Activated CD8-positive, alpha-beta memory T cell treated with anti-CD3 and anti-CD28 coated beads, Interleukin-2, amount 50 U/mL, for 4 hours (primary cell): ENCODE results near the gene VWA2.

Experiments used
- DNase-seq: peaks from one replicate; pipeline ENCODE4 v3.0.0-alpha.2; 2020

Gene VWA2

GRCh38 chr10:114301951-114302710 is 63.1 kb downstream of the VWA2 start:
- no peak for DNase-seq

- no peak for DNase-seq
Observed at GRCh38 chr10:114303556-114303955, 64.5 kb downstream of the VWA2 start.

- peak; percentile 69 for DNase-seq
Observed at GRCh38 chr10:114304017-114304570, 65.0 kb downstream of the VWA2 start.

GRCh38 chr10:114304571-114305421 is 65.7 kb downstream of the VWA2 start:
- peak; percentile 55 for DNase-seq

- no peak for DNase-seq
Observed at GRCh38 chr10:114305521-114305925, 66.5 kb downstream of the VWA2 start.

GRCh38 chr10:114306116-114306973 is 67.3 kb downstream of the VWA2 start:
- no peak for DNase-seq

- DNase-seq: no peak
Observed at GRCh38 chr10:114307731-114308130, 68.7 kb downstream of the VWA2 start.

- no peak for DNase-seq
Observed at GRCh38 chr10:114308531-114309363, 69.7 kb downstream of the VWA2 start.

- DNase-seq: no peak
Observed at GRCh38 chr10:114309364-114309651, 70.3 kb downstream of the VWA2 start.

- no peak for DNase-seq
Observed at GRCh38 chr10:114310346-114310745, 71.3 kb downstream of the VWA2 start.

- no peak for DNase-seq
Observed at GRCh38 chr10:114311023-114311422, 72.0 kb downstream of the VWA2 start.

- DNase-seq: no peak
Observed at GRCh38 chr10:114311496-114312209, 72.6 kb downstream of the VWA2 start.

GRCh38 chr10:114313139-114313538 is 74.1 kb downstream of the VWA2 start:
- DNase-seq: no peak

GRCh38 chr10:114313866-114314265 is 74.8 kb downstream of the VWA2 start:
- DNase-seq: no peak

GRCh38 chr10:114315566-114316420 is 76.7 kb downstream of the VWA2 start:
- DNase-seq: no peak

- DNase-seq: no peak
Observed at GRCh38 chr10:114316744-114317143, 77.7 kb downstream of the VWA2 start.

- no peak for DNase-seq
Observed at GRCh38 chr10:114319406-114320248, 80.6 kb downstream of the VWA2 start.

GRCh38 chr10:114320249-114321116 is 81.4 kb downstream of the VWA2 start:
- DNase-seq: no peak
